ENCODE results near the gene DIAPH1.

- TF ChIP-seq, protein P1, sequence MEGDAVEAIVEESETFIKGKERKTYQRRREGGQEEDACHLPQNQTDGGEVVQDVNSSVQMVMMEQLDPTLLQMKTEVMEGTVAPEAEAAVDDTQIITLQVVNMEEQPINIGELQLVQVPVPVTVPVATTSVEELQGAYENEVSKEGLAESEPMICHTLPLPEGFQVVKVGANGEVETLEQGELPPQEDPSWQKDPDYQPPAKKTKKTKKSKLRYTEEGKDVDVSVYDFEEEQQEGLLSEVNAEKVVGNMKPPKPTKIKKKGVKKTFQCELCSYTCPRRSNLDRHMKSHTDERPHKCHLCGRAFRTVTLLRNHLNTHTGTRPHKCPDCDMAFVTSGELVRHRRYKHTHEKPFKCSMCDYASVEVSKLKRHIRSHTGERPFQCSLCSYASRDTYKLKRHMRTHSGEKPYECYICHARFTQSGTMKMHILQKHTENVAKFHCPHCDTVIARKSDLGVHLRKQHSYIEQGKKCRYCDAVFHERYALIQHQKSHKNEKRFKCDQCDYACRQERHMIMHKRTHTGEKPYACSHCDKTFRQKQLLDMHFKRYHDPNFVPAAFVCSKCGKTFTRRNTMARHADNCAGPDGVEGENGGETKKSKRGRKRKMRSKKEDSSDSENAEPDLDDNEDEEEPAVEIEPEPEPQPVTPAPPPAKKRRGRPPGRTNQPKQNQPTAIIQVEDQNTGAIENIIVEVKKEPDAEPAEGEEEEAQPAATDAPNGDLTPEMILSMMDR (IDR thresholded peaks at IDR 0.05 in 2 of 3, conservative IDR thresholded peaks at IDR 0.05 in 1 of 3; ENCODE audit: borderline replicate concordance in 1 of 3, insufficient read depth in 1 of 3, low read depth in 2 of 3, low read length in 2 of 3) = no peak
- TF ChIP-seq, protein P2, sequence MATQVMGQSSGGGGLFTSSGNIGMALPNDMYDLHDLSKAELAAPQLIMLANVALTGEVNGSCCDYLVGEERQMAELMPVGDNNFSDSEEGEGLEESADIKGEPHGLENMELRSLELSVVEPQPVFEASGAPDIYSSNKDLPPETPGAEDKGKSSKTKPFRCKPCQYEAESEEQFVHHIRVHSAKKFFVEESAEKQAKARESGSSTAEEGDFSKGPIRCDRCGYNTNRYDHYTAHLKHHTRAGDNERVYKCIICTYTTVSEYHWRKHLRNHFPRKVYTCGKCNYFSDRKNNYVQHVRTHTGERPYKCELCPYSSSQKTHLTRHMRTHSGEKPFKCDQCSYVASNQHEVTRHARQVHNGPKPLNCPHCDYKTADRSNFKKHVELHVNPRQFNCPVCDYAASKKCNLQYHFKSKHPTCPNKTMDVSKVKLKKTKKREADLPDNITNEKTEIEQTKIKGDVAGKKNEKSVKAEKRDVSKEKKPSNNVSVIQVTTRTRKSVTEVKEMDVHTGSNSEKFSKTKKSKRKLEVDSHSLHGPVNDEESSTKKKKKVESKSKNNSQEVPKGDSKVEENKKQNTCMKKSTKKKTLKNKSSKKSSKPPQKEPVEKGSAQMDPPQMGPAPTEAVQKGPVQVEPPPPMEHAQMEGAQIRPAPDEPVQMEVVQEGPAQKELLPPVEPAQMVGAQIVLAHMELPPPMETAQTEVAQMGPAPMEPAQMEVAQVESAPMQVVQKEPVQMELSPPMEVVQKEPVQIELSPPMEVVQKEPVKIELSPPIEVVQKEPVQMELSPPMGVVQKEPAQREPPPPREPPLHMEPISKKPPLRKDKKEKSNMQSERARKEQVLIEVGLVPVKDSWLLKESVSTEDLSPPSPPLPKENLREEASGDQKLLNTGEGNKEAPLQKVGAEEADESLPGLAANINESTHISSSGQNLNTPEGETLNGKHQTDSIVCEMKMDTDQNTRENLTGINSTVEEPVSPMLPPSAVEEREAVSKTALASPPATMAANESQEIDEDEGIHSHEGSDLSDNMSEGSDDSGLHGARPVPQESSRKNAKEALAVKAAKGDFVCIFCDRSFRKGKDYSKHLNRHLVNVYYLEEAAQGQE (IDR thresholded peaks at IDR 0.05; ENCODE audit: low read depth) = no peak
- TF ChIP-seq RAD21 (IDR thresholded peaks at IDR 0.05; ENCODE audit: low read depth) (no peak), POLR2A (IDR thresholded peaks at IDR 0.05; ENCODE audit: borderline replicate concordance, extremely low read depth, insufficient read depth, insufficient read length) (no peak), EZH2phosphoT487 (IDR thresholded peaks at IDR 0.05; ENCODE audit: borderline replicate concordance) (no peak), SP1 (IDR thresholded peaks at IDR 0.05; ENCODE audit: low read depth) (no peak), EZH2 (IDR thresholded peaks at IDR 0.05) (no peak), POLR2AphosphoS5 (IDR thresholded peaks at IDR 0.05; ENCODE audit: low read depth, low read length) (no peak)
Observed at GRCh38 chr5:141529002-141529401, 89.8 kb downstream of the DIAPH1 start.

All from HCT116 (cell line).